HG02623 (cell line): ENCODE results near the gene SULT1A1.
"Not testable (repeated sequence)": the region's sequence is repeated elsewhere in the genome, so short reads cannot be mapped to it uniquely, and the experiment has no call there.

ENCODE experiments used
- ATAC-seq: cut with Tn5 transposase; IDR thresholded peaks from one replicate; pipeline ENCODE4 v1.9.1; 2021; ENCODE audit warnings: moderate library complexity; ENCODE audit not compliant: unreplicated experiment

The SULT1A1 gene

GRCh38 chr16:28609631-28610594 is at the start of gene SULT1A1:
Gene SULT1A1 (minus strand): TSS chr16:28610044. CDS start chr16:28608855, 1,189 bp downstream.
- no peak for ATAC-seq

GRCh38 chr16:28639959-28640358 is 30.1 kb upstream of the SULT1A1 start:
- ATAC-seq: not testable (repeated sequence)

- ATAC-seq: not testable (repeated sequence)
Observed at GRCh38 chr16:28638359-28638758, 28.5 kb upstream of the SULT1A1 start.

GRCh38 chr16:28637765-28638164 is 27.9 kb upstream of the SULT1A1 start, which contains the start of gene NPIPB8:
Gene NPIPB8 (plus strand): TSS chr16:28638065. CDS start chr16:28638361, 296 bp downstream.
- not testable (repeated sequence) for ATAC-seq

GRCh38 chr16:28636093-28636823 is 26.4 kb upstream of the SULT1A1 start:
- not testable (repeated sequence) for ATAC-seq

GRCh38 chr16:28630905-28631304 is 21.1 kb upstream of the SULT1A1 start:
- ATAC-seq: not testable (repeated sequence)

GRCh38 chr16:28623172-28623711 is 13.4 kb upstream of the SULT1A1 start:
- ATAC-seq: no peak

- not testable (repeated sequence) for ATAC-seq
Observed at GRCh38 chr16:28622532-28623171, 12.8 kb upstream of the SULT1A1 start.

- ATAC-seq: no peak
Observed at GRCh38 chr16:28621481-28622155, 11.8 kb upstream of the SULT1A1 start.

GRCh38 chr16:28620316-28620715 is 10.5 kb upstream of the SULT1A1 start:
- not testable (repeated sequence) for ATAC-seq

GRCh38 chr16:28617874-28618273 is 8.0 kb upstream of the SULT1A1 start:
- no peak for ATAC-seq

- no peak for ATAC-seq
Observed at GRCh38 chr16:28616636-28617035, 6.8 kb upstream of the SULT1A1 start.

GRCh38 chr16:28616224-28616577 is 6.4 kb upstream of the SULT1A1 start:
- not testable (repeated sequence) for ATAC-seq

GRCh38 chr16:28615486-28616223 is 5.8 kb upstream of the SULT1A1 start:
- not testable (repeated sequence) for ATAC-seq

- ATAC-seq: not testable (repeated sequence)
Observed at GRCh38 chr16:28614561-28614960, 4.7 kb upstream of the SULT1A1 start.

- ATAC-seq: not testable (repeated sequence)
Observed at GRCh38 chr16:28613912-28614311, 4.1 kb upstream of the SULT1A1 start.

- ATAC-seq: not testable (repeated sequence)
Observed at GRCh38 chr16:28612359-28613280, 2.8 kb upstream of the SULT1A1 start.

- no peak for ATAC-seq
Observed at GRCh38 chr16:28610595-28611191, 849 bp upstream of the SULT1A1 start.
